Measurements from ENCODE around the gene RAD51D.

RAD51D gene

GRCh38 chr17:35052241-35052610, 67.4 kb downstream of the RAD51D start:
- TF ChIP-seq TAF1 (IDR thresholded peaks at IDR 0.05; ENCODE audit: low read depth) = no peak
- TF ChIP-seq NFIC (IDR thresholded peaks at IDR 0.05) = no peak
- no peak for TF ChIP-seq ZBTB7A (IDR thresholded peaks at IDR 0.05; ENCODE audit: low read depth)
- TF ChIP-seq CREB1 (IDR thresholded peaks at IDR 0.05; ENCODE audit: low read depth) = no peak
- TF ChIP-seq REST (IDR thresholded peaks at IDR 0.05; ENCODE audit: low read depth) = no peak
- TF ChIP-seq RAD21 (IDR thresholded peaks at IDR 0.05; ENCODE audit: low read depth) = no peak
- TF ChIP-seq MAX (IDR thresholded peaks at IDR 0.05) = no peak
- no peak for TF ChIP-seq USF1 (IDR thresholded peaks at IDR 0.05)
- no peak for TF ChIP-seq FOXM1 (IDR thresholded peaks at IDR 0.05; ENCODE audit: borderline replicate concordance, low read depth)

- TF ChIP-seq CREB1 (IDR thresholded peaks at IDR 0.05; ENCODE audit: low read depth) = no peak
- TF ChIP-seq MAX (IDR thresholded peaks at IDR 0.05) = no peak
- no peak for TF ChIP-seq TAF1 (IDR thresholded peaks at IDR 0.05; ENCODE audit: low read depth)
- TF ChIP-seq REST (IDR thresholded peaks at IDR 0.05; ENCODE audit: low read depth) = no peak
- no peak for TF ChIP-seq ZBTB7A (IDR thresholded peaks at IDR 0.05; ENCODE audit: low read depth)
- TF ChIP-seq USF1 (IDR thresholded peaks at IDR 0.05) = no peak
Measured at GRCh38 chr17:35051579-35052240, 68.0 kb downstream of the RAD51D start.

GRCh38 chr17:35051183-35051578, 68.5 kb downstream of the RAD51D start:
- TF ChIP-seq TEAD4 (IDR thresholded peaks at IDR 0.05) = no peak
- no peak for TF ChIP-seq NFIC (IDR thresholded peaks at IDR 0.05)
- no peak for TF ChIP-seq FOXM1 (IDR thresholded peaks at IDR 0.05; ENCODE audit: borderline replicate concordance, low read depth)

- TF ChIP-seq YY1 (IDR thresholded peaks at IDR 0.05; ENCODE audit: low read depth) (no peak), TCF12 (IDR thresholded peaks at IDR 0.05; ENCODE audit: low read depth) (no peak), ZBTB7A (IDR thresholded peaks at IDR 0.05; ENCODE audit: low read depth) (no peak), RAD21 (IDR thresholded peaks at IDR 0.05; ENCODE audit: low read depth) (no peak), MAX (IDR thresholded peaks at IDR 0.05) (no peak), REST (IDR thresholded peaks at IDR 0.05; ENCODE audit: low read depth) (no peak), CREB1 (IDR thresholded peaks at IDR 0.05; ENCODE audit: low read depth) (no peak), EGR1 (IDR thresholded peaks at IDR 0.05) (no peak), EP300 (IDR thresholded peaks at IDR 0.05; ENCODE audit: borderline replicate concordance) (no peak), USF1 (IDR thresholded peaks at IDR 0.05) (no peak), TEAD4 (IDR thresholded peaks at IDR 0.05) (no peak), FOXM1 (IDR thresholded peaks at IDR 0.05; ENCODE audit: borderline replicate concordance, low read depth) (no peak), CEBPB (IDR thresholded peaks at IDR 0.05) (no peak), TAF1 (IDR thresholded peaks at IDR 0.05; ENCODE audit: low read depth) (no peak)
Measured at GRCh38 chr17:35050170-35050569, 69.5 kb downstream of the RAD51D start.

Data from Ishikawa (cell line).